ENCODE data around the gene HECTD4. TPM values are rescaled to one million over a fixed set of nuclear protein-coding genes. Genes with fewer than 3 reads are reported as not detected.
"Not testable (repeated sequence)": the region's sequence is repeated elsewhere in the genome, so short reads cannot be mapped to it uniquely, and the experiment has no call there.

HECTD4 gene
- total and polyA plus RNA-seq, 2 experiments from 2014 or later: 25.7 to 36.9 TPM

GRCh38 chr12:112110787-112111662, 271.2 kb downstream of the HECTD4 start:
- H4K20me1 ChIP-seq (replicated peaks; ENCODE audit: insufficient read depth): peaks cover 13% of the 10 kb centered on the region; the same call in 1 of the 2 replicates
- H3K4me1 ChIP-seq (ENCODE audit: insufficient read depth): peaks cover 30% of the 10 kb centered on the region
- H3K27me3 Mint-ChIP-seq (ENCODE audit: insufficient read depth, low read depth, poor library complexity): peaks cover 13% of the 10 kb centered on the region
- not testable (repeated sequence) for H3K36me3 ChIP-seq (ENCODE audit: insufficient read depth); H3K27me3 ChIP-seq (ENCODE audit: insufficient read depth); H3K4me3 Mint-ChIP-seq; DNase-seq (ENCODE audit: low spot score); H3K9me2 ChIP-seq (ENCODE audit: insufficient read depth); ATAC-seq; H3K9me3 Mint-ChIP-seq; H3K4me3 ChIP-seq
- peak overlapping the region; percentile 37 for H3K4me2 ChIP-seq
- H3K36me3 Mint-ChIP-seq (ENCODE audit: low read depth): peaks cover 14% of the 10 kb centered on the region
- H3F3A ChIP-seq (replicated peaks; ENCODE audit: low read depth): 0 out of 2 replicates have a peak, but pooled peaks cover 12% of the 10 kb centered on the region
- peak overlapping the region; percentile 0; the same call in 1 of the 2 replicates for H2AFZ ChIP-seq
- 0 out of 2 replicates have a peak overlapping the region, but pooled peaks have one; percentile 3 for H3K27ac Mint-ChIP-seq
- peaks cover 24% of the 10 kb centered on the region for H3K79me2 ChIP-seq (replicated peaks; ENCODE audit: insufficient read depth)
- peaks cover 29% of the 10 kb centered on the region for H3K4me1 Mint-ChIP-seq
- H3K27ac ChIP-seq (ENCODE audit: low read depth): peak overlapping the region; percentile 70

Small RNAs within 50 kb of the gene (microRNA-seq; reads per million reads assigned to microRNA genes)
- gene MIR6861: not detected

Small RNAs within 50 kb of the gene (small RNA-seq; reads per million reads assigned to genes)
- gene RF00019 (ENCODE audit: low replicate concordance): not detected

Other genes starting within 250 kb of the HECTD4 start
- 1,413 and 1,678 TPM in 2 replicates for gene RPL6, start 27.2 kb upstream of the HECTD4 start, total RNA-seq (2014; rRNA removed; shearing (Covaris generic))
- 1,712 and 1,715 TPM in 2 replicates for gene RPL6, start 27.2 kb upstream of the HECTD4 start, polyA plus RNA-seq (2016; fragmentation: Nextera tagmentation; extraction: Ambion mirVana)
- 90.0 and 94.7 TPM in 2 replicates for gene PTPN11, start 36.5 kb upstream of the HECTD4 start, total RNA-seq (2014; rRNA removed; shearing (Covaris generic))
- gene PTPN11, start 36.5 kb upstream of the HECTD4 start, polyA plus RNA-seq (2016; fragmentation: Nextera tagmentation; extraction: Ambion mirVana): 71.9 and 87.0 TPM in 2 replicates

Measured in GM23338 (cell line).